Upper lobe of left lung (tissue), 4 donors: ENCODE results near the gene KRT27.

Source experiments
- CTCF ChIP-seq, 6 experiments: fragments of 450-650 bp in 4 of 6; fragments of 200-600 bp in 2 of 6; sonication (generic) in 2 of 6; IDR thresholded peaks; one replicate each; pipeline ENCODE4 v1.5.1; 2016 to 2019; ENCODE audit warnings: antibody characterized with exemption in 6 of 6
- POLR2A ChIP-seq, 4 donors: fragments of 450-650 bp; IDR thresholded peaks; one replicate each; pipeline ENCODE4 v1.5.1; 2016 to 2017; ENCODE audit warnings: antibody characterized with exemption in 4 of 4, mild to moderate bottlenecking in 2 of 4

GRCh38 chr17:40795019-40795667 lies 12.8 kb upstream of the KRT27 start:
- TF ChIP-seq CTCF (IDR thresholded peaks at IDR 0.05) (no peak), POLR2A (IDR thresholded peaks at IDR 0.05) (no peak)
